HEK293 (cell line): ENCODE measurements around the gene TRAPPC8.

Source experiments
- CTCF ChIP-seq: fragments of 450-650 bp; formaldehyde crosslinking; IDR thresholded peaks from 2 replicates; pipeline ENCODE4 v1.5.1; 2016; ENCODE audit warnings: missing biosample characterization, missing genetic modification characterization
- REST ChIP-seq: fragments of 450-650 bp; formaldehyde crosslinking; IDR thresholded peaks from 2 replicates; pipeline ENCODE4 v1.5.1; 2016; ENCODE audit warnings: missing biosample characterization, missing genetic modification characterization
- TCF7L2 ChIP-seq: IDR thresholded peaks from 2 replicates; pipeline ENCODE4 v1.6.1; 2011; ENCODE audit warnings: low read depth, mild to moderate bottlenecking, inconsistent platforms, low read length, moderate library complexity, borderline replicate concordance
- ZBTB26 ChIP-seq: fragments of 450-650 bp; formaldehyde crosslinking; optimal IDR thresholded peaks from 2 replicates; pipeline ENCODE3; 2016; ENCODE audit warnings: missing biosample characterization, mild to moderate bottlenecking, missing genetic modification characterization
- ZNF311 ChIP-seq: fragments of 450-650 bp; formaldehyde crosslinking; IDR thresholded peaks from 2 replicates; pipeline ENCODE4 v1.5.1; 2017; ENCODE audit warnings: missing biosample characterization, missing genetic modification characterization, borderline replicate concordance

GRCh38 chr18:31857526-31858106, 85.3 kb downstream of the TRAPPC8 start:
- TF ChIP-seq ZNF311 (tag by site-specific recombination) (no peak), REST (tag by site-specific recombination) (no peak), TCF7L2 (no peak), CTCF (no peak), ZBTB26 (tag by site-specific recombination) (no peak)
